Esophagus muscularis mucosa (tissue), 4 donors: ENCODE measurements around the gene MOB3A. TPM values are rescaled to one million over a fixed set of nuclear protein-coding genes. Genes with fewer than 3 reads are reported as not detected.
A peak's percentile ranks its signal among the peaks of the same experiment; 100 is the strongest.

Experiments used
- DNase-seq: peaks from one replicate; pipeline ENCODE4 v3.0.0-alpha.2; 2017; ENCODE audit errors: extremely low spot score
- H3K27ac ChIP-seq, 4 donors: fragments of 200-600 bp; sonication (generic); replicated peaks in 1 of 4; 1 replicate in 3 of 4; 2 replicates in 1 of 4; pipeline ENCODE4 v1.5.1; 2016 to 2019; ENCODE audit warnings: mild to moderate bottlenecking in 1 of 4
- H3K27me3 ChIP-seq, 4 donors: fragments of 200-600 bp; sonication (generic); one replicate each; pipeline versions ENCODE4 v1.5.1 to v1.6.0; 2016 to 2019
- H3K36me3 ChIP-seq, 4 donors: fragments of 200-600 bp; sonication (generic); one replicate each; pipeline ENCODE4 v1.5.1; 2016 to 2019
- H3K4me1 ChIP-seq, 4 donors: fragments of 200-600 bp; sonication (generic); one replicate each; pipeline ENCODE4 v1.5.1; 2016 to 2019
- H3K4me3 ChIP-seq, 4 donors: fragments of 200-600 bp; sonication (generic); 1 replicate in 2 of 4; 2 replicates in 2 of 4; pipeline ENCODE4 v1.5.1; 2016 to 2019; ENCODE audit warnings: mild to moderate bottlenecking in 4 of 4, moderate library complexity in 1 of 4
- H3K9me3 ChIP-seq, 4 donors: fragments of 200-600 bp; sonication (generic); 1 replicate in 3 of 4; 2 replicates in 1 of 4; pipeline ENCODE4 v1.5.1; 2016 to 2019
- EP300 ChIP-seq: sonication (generic); formaldehyde crosslinking; IDR thresholded peaks from one replicate; pipeline ENCODE4 v1.6.1; 2017; ENCODE audit warnings: antibody characterized with exemption
- POLR2A ChIP-seq: fragments of 450-650 bp; IDR thresholded peaks from one replicate; pipeline ENCODE4 v1.6.1; 2017; ENCODE audit warnings: antibody characterized with exemption, moderate library complexity, mild to moderate bottlenecking, low read depth
- POLR2AphosphoS5 ChIP-seq, 2 donors: sonication (generic); formaldehyde crosslinking; IDR thresholded peaks; one replicate each; pipeline ENCODE4 v1.6.1; 2017; ENCODE audit warnings: antibody characterized with exemption in 2 of 2
- WGBS: methylation state at CpG from one replicate; pipeline ENCODE4 v1.1.5; 2018; 5-methylcytosine and 5-hydroxymethylcytosine counted together
- intact Hi-C: fragments of 100-400 bp; cut with DNase I; formaldehyde crosslinking; loops from one replicate; pipeline ENCODE4 v1.15.1; 2023
- total RNA-seq, 4 donors: library from RNA; depleted of rRNA; stranded (reverse); fragments of >200 nt; gene quantifications; one replicate each; pipeline versions ENCODE4 v1.1.0 to v1.2.1, GENCODE V29; 2016
- TF ChIP-seq, protein P1 (sequence below), 3 experiments: fragments of 200-600 bp in 2 of 3; fragments of 450-650 bp in 1 of 3; sonication (generic) in 2 of 3; IDR thresholded peaks; one replicate each; pipeline ENCODE4 v1.5.1; 2017 to 2019; ENCODE audit warnings: antibody characterized with exemption in 3 of 3, mild to moderate bottlenecking in 2 of 3, moderate library complexity in 1 of 3

Gene MOB3A
- total RNA-seq, 4 donors from 2014 or later, result 43.6 to 85.2 (median 56.3) TPM

DNA sequence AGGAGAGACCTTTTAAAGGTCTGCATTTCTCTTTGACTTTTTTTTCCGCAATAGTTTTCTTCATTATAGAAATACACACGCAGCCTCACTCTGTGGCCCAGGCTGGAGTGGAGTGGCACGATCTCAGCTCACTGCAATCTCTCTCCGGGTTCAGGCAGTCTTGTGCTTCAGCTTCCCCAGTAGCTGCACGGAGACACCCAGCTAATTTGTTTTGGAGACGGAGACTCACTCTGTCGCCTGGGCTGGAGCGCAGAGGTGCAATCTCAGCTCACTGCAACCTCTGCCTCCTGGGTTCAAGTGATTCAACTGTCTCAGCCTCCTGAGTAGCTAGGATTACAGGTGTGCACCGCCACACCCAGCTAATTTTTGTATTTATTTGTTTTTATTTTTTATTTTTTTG lies 33.4 kb downstream of the MOB3A start:
- H3K36me3 ChIP-seq, result no peaks in the 10 kb centered on the region
- H3K9me3 ChIP-seq, result no peaks in the 10 kb centered on the region
- intact Hi-C loops, result no loop called here
- peak overlapping the region in 1 of 4 donors; percentile 99 for H3K27ac ChIP-seq
- TF ChIP-seq EP300 (no peak), POLR2AphosphoS5 (IDR thresholded peaks at IDR 0.05) (no peak), POLR2A (no peak)
- TF ChIP-seq, protein P1, sequence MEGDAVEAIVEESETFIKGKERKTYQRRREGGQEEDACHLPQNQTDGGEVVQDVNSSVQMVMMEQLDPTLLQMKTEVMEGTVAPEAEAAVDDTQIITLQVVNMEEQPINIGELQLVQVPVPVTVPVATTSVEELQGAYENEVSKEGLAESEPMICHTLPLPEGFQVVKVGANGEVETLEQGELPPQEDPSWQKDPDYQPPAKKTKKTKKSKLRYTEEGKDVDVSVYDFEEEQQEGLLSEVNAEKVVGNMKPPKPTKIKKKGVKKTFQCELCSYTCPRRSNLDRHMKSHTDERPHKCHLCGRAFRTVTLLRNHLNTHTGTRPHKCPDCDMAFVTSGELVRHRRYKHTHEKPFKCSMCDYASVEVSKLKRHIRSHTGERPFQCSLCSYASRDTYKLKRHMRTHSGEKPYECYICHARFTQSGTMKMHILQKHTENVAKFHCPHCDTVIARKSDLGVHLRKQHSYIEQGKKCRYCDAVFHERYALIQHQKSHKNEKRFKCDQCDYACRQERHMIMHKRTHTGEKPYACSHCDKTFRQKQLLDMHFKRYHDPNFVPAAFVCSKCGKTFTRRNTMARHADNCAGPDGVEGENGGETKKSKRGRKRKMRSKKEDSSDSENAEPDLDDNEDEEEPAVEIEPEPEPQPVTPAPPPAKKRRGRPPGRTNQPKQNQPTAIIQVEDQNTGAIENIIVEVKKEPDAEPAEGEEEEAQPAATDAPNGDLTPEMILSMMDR (IDR thresholded peaks at IDR 0.05), result no peak
- DNase-seq, result no peak
- H3K4me1 ChIP-seq, result peaks cover 38 to 67% (median 61%) of the 10 kb centered on the region in 4 donors
- 61% methylated on average over 9 of the region's 9 CpGs for WGBS
- H3K27me3 ChIP-seq, result no peaks in the 10 kb centered on the region
- no peak overlapping the region for H3K4me3 ChIP-seq

DNA sequence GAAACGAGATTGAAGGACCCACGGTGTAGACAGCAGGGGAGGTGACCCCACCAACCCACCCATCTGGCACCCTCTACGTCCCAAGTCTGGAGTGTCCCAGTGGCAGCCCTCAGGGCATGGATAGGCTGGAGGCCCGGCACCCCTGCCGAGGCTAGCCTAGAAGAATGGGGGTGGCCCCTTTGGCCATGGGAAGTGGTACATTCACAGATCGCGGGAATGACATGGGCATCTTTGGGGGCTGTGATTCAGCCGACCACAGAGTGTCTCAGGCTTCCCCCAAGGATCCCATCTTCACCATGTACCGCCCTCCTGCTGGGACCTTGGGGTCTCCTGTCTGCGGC lies 33.8 kb downstream of the MOB3A start:
- Histone ChIP-seq H3K9me3 (no peaks in the 10 kb centered on the region), H3K27ac (peak overlapping the region; percentile 99 to 100 (median 100)), H3K4me3 (peak overlapping the region; percentile 73 to 82 (median 78)), H3K36me3 (no peaks in the 10 kb centered on the region), H3K4me1 (peaks cover 40 to 71% (median 65%) of the 10 kb centered on the region in 4 donors), H3K27me3 (no peaks in the 10 kb centered on the region)
- DNase-seq, result no peak
- TF ChIP-seq, protein P1 (IDR thresholded peaks at IDR 0.05), result no peak
- no peak for TF ChIP-seq POLR2A
- TF ChIP-seq POLR2AphosphoS5 (IDR thresholded peaks at IDR 0.05), result no peak
- TF ChIP-seq EP300, result no peak
- WGBS, result 56% methylated on average over 6 of the region's 10 CpGs
- intact Hi-C loops, result no loop called here

DNA sequence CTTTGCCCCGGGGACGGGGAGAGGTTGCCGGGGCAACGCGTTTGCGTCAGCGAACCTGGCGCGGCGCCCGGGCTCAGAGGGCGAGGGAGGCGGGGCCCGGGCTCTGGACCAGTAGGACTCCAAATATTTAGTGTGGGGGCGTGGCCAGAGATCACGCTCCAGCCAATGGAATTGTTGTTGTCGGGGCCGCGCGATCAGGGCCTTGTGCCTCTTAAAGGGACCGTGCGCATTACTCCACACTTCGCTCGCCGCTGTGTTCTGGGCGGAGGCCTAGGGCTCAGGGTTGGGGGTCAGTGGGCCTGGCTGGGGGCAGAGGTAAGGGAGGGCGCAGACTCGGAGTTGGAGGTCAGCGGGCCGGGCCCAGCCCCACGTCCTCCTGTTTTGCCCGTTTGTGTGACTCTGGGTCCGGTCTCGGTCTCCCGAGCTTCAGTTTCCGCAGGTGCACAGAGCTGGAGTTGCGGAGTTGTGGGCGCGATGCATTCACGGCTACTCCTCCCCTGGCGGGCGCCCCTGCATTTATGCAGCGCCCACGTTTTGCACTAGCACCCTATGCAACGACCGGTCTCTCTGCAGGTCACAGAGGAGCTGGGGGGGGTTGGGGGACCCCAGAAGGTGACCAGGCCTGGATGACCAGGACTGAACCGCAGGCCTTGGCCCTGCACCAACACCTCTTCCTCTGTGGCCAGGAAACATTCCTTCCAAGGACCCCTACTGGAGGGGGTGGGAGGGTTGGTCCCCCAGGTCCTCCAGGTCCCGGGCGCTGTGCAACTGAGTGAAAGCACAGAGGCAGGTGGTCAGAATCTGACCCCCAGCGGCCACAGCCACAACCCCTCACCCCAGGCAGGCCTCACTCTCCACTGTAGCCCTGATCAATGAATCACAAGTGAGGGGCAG lies 34.4 kb downstream of the MOB3A start:
- Histone ChIP-seq H3K4me3 (peak overlapping the region; percentile 73 to 82 (median 78)), H3K9me3 (no peaks in the 10 kb centered on the region), H3K4me1 (peaks cover 46 to 78% (median 71%) of the 10 kb centered on the region in 4 donors), H3K36me3 (no peaks in the 10 kb centered on the region), H3K27ac (peak overlapping the region; percentile 99 to 100 (median 100)), H3K27me3 (no peaks in the 10 kb centered on the region)
- peak; percentile 100 for DNase-seq
- intact Hi-C loops, result no loop called here
- WGBS, result under 1% methylated on average over 29 of the region's 50 CpGs
- TF ChIP-seq POLR2AphosphoS5 (IDR thresholded peaks at IDR 0.05) (peak; percentile 71 to 91), POLR2A (peak; percentile 57), EP300 (no peak)
- TF ChIP-seq, protein P1 (IDR thresholded peaks at IDR 0.05), result no peak

DNA sequence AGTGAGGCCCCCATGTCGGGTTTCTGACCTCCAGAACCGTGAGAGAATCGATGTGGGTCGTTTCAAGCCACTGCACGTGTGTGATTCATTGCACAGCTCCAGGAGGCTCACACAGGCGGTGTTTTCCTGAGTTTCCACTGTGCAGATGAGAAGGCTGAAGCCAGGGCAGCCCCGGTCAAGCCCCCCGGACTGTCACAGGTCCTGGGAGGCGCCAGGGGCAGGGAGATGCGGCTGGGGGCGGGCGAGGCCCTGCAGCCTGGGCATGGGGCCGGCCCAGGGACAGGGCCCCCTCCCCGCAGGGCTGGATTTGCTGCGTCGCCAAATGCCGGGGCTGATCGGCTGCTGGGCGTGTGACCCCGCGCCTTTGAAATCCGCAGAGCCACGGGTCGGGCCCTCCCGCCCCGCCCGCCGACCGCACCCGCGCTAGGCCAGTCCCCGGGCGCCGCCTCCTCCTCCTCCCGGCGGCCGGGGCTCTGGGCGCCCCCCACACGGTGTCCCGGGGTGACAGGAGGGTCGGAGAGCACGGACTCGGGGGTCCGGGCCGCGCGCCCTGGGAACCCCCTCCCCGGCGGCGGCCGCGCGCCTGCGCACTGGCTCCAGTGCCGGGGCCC lies 35.1 kb downstream of the MOB3A start:
- peak; percentile 95 for DNase-seq
- Histone ChIP-seq H3K4me3 (peak overlapping the region; percentile 73 to 82 (median 78)), H3K4me1 (peaks cover 50 to 85% (median 78%) of the 10 kb centered on the region in 4 donors), H3K27me3 (no peaks in the 10 kb centered on the region), H3K9me3 (no peaks in the 10 kb centered on the region), H3K27ac (peak overlapping the region; percentile 99 to 100 (median 100)), H3K36me3 (no peaks in the 10 kb centered on the region)
- TF ChIP-seq POLR2A (peak; percentile 96), EP300 (no peak), POLR2AphosphoS5 (IDR thresholded peaks at IDR 0.05) (peak in 1 of 2 donors; percentile 92)
- TF ChIP-seq, protein P1 (IDR thresholded peaks at IDR 0.05), result no peak
- 0% methylated on average over 5 of the region's 55 CpGs for WGBS
- intact Hi-C loops, result no loop called here
